ENCODE measurements around the gene MGAT5. TPM values are rescaled to one million over a fixed set of nuclear protein-coding genes. Genes with fewer than 3 reads are reported as not detected.

Gene MGAT5
- total RNA-seq, 1 donor from 2014 or later = 54.4 TPM

- no peak for DNase-seq
- no peak for TF ChIP-seq CTCF (IDR thresholded peaks at IDR 0.05)
These were observed 248.2 kb downstream of the MGAT5 start for GRCh38 chr2:134502104-134502503.

More at GRCh38 chr2:134502104-134502503, 248.2 kb downstream of the MGAT5 start:
- H3K9me3 ChIP-seq = no peaks in the 10 kb centered on the region
- no peaks in the 10 kb centered on the region for H3K27me3 ChIP-seq
- no peaks in the 10 kb centered on the region for H3K36me3 ChIP-seq
- intact Hi-C loops (cut with DNase I) = no loop called here
- no peak for ATAC-seq
- no peak overlapping the region for H3K4me3 ChIP-seq
- H3K4me1 ChIP-seq = no peaks in the 10 kb centered on the region
- no peak overlapping the region for H3K27ac ChIP-seq

All from upper lobe of right lung (tissue), 1 donor.